Measurements from ENCODE around the gene BRD1. TPM values are rescaled to one million over a fixed set of nuclear protein-coding genes. Genes with fewer than 3 reads are reported as not detected.

The BRD1 gene
- total RNA-seq, 4 donors from 2014 or later, result 32.2 to 51.8 (median 41.6) TPM

- WGBS, 2 donors, result 94 to 95% methylated on average over 10 to 14 of the region's 17 CpGs
- intact Hi-C loops (cut with DNase I), result no loop called here
- Histone ChIP-seq H3K27me3 (no peaks in the 10 kb centered on the region), H3K27ac (no peak overlapping the region), H3K36me3 (no peaks in the 10 kb centered on the region), H3K4me3 (replicated peaks in 1 of 3) (no peak overlapping the region), H3K4me1 (peaks cover 20 to 26% of the 10 kb centered on the region in 2 donors), H3K9me3 (no peaks in the 10 kb centered on the region)
- TF ChIP-seq POLR2A (IDR thresholded peaks at IDR 0.05) (no peak), CTCF (IDR thresholded peaks at IDR 0.05) (no peak)
- no peak for DNase-seq
Measured at GRCh38 chr22:49829044-49829853, 1.6 kb upstream of the BRD1 start.

- TF ChIP-seq CTCF (IDR thresholded peaks at IDR 0.05) (no peak), POLR2A (IDR thresholded peaks at IDR 0.05) (no peak)
- Histone ChIP-seq H3K4me1 (peaks cover 20 to 27% of the 10 kb centered on the region in 2 donors), H3K4me3 (replicated peaks in 1 of 3) (no peak overlapping the region), H3K36me3 (peaks cover 3 to 4% of the 10 kb centered on the region in 2 donors), H3K9me3 (no peaks in the 10 kb centered on the region), H3K27ac (no peak overlapping the region), H3K27me3 (no peaks in the 10 kb centered on the region)
- no peak for DNase-seq
- intact Hi-C loops (cut with DNase I), result no loop called here
- 91 to 93% methylated on average over 14 of the region's 14 CpGs for WGBS, 2 donors
Measured at GRCh38 chr22:49828599-49828965, 909 bp upstream of the BRD1 start.

GRCh38 chr22:49827271-49827852 lies 311 bp downstream of the BRD1 start:
- intact Hi-C loops (cut with DNase I), result no loop called here
- peaks cover 20 to 27% of the 10 kb centered on the region in 2 donors for H3K4me1 ChIP-seq
- no peak for TF ChIP-seq POLR2A (IDR thresholded peaks at IDR 0.05)

GRCh38 chr22:49826603-49827270 lies 936 bp downstream of the BRD1 start:
- Histone ChIP-seq H3K36me3 (peaks cover 13 to 20% of the 10 kb centered on the region in 2 donors), H3K4me1 (peaks cover 20 to 27% of the 10 kb centered on the region in 2 donors), H3K9me3 (no peaks in the 10 kb centered on the region), H3K27me3 (no peaks in the 10 kb centered on the region), H3K27ac (peak overlapping the region; percentile 20 to 82 (median 82)), H3K4me3 (replicated peaks in 1 of 3) (peak overlapping the region; percentile 64 to 89 (median 75))
- 0% methylated on average over 30 of the region's 86 CpGs; no CpG with 5 or more reads in 1 of the 2 donors for WGBS, 2 donors
- DNase-seq, result peak; percentile 48 to 63
- intact Hi-C loops (cut with DNase I), result no loop called here
- no peak for TF ChIP-seq CTCF (IDR thresholded peaks at IDR 0.05)
- TF ChIP-seq POLR2A (IDR thresholded peaks at IDR 0.05), result peak in 1 of 2 donors; percentile 10

More at GRCh38 chr22:49827271-49827852, 311 bp downstream of the BRD1 start:
- WGBS, 2 donors, result no CpG with 5 or more reads among the region's 110 CpGs
- no peak for DNase-seq
- H3K4me3 ChIP-seq (replicated peaks in 1 of 3), result peak overlapping the region; percentile 64 to 89 (median 75)
- peaks cover 13 to 17% of the 10 kb centered on the region in 2 donors for H3K36me3 ChIP-seq
- no peaks in the 10 kb centered on the region for H3K9me3 ChIP-seq
- peak overlapping the region; percentile 20 to 82 (median 82) for H3K27ac ChIP-seq
- H3K27me3 ChIP-seq, result no peaks in the 10 kb centered on the region

GRCh38 chr22:49825944-49826602 lies 1.6 kb downstream of the BRD1 start:
- peaks cover 24 to 31% of the 10 kb centered on the region in 2 donors for H3K4me1 ChIP-seq
- TF ChIP-seq POLR2A (IDR thresholded peaks at IDR 0.05) (no peak), CTCF (IDR thresholded peaks at IDR 0.05) (no peak)
- peak overlapping the region; percentile 64 to 89 (median 75) for H3K4me3 ChIP-seq (replicated peaks in 1 of 3)
- H3K27me3 ChIP-seq, result no peaks in the 10 kb centered on the region
- H3K27ac ChIP-seq, result peak overlapping the region in 1 of 3 donors; percentile 82
- intact Hi-C loops (cut with DNase I), result no loop called here
- 17 to 33% methylated on average over 9 to 19 of the region's 31 CpGs for WGBS, 2 donors
- no peak for DNase-seq
- H3K9me3 ChIP-seq, result no peaks in the 10 kb centered on the region
- H3K36me3 ChIP-seq, result peaks cover 13 to 21% of the 10 kb centered on the region in 2 donors
